H1 (cell line): ENCODE data around the gene INPP5E. TPM values are rescaled to one million over a fixed set of nuclear protein-coding genes. Genes with fewer than 3 reads are reported as not detected.

Experiments used
- CTCF ChIA-PET: fragments of 300-600 bp; sonication (Branson Sonifier 250); formaldehyde crosslinking; loops from one replicate; lab custom pipeline; 2021; ENCODE audit not compliant: partially characterized antibody; lab: Charles Lee
- POLR2A ChIA-PET: fragments of 300-600 bp; sonication (Branson Sonifier 250); formaldehyde crosslinking; loops from one replicate; lab custom pipeline; 2021; ENCODE audit warnings: inconsistent platforms; ENCODE audit not compliant: partially characterized antibody; lab: Charles Lee
- DNase-seq, 2 experiments: peaks; one replicate each; pipeline versions ENCODE4 v3.0.0 to v3.0.0-alpha.2; 2010 to 2022; ENCODE audit warnings: low spot score in 2 of 2, low read depth in 1 of 2, mixed read lengths in 1 of 2
- FAIRE-seq: peaks from 2 replicates; lab custom pipeline; 2011; peaks lifted over from hg19 to GRCh38; lab: Jason Lieb, UNC
- H2AFZ ChIP-seq: 2 replicates; pipeline ENCODE4 v1.8.1; 2012; ENCODE audit warnings: low read length, inconsistent platforms
- H2AK5ac ChIP-seq: 2 replicates; pipeline ENCODE4 v1.6.1; 2013; ENCODE audit warnings: low read depth, low read length
- H2BK120ac ChIP-seq: replicated peaks from 2 replicates; pipeline ENCODE3; 2013; ENCODE audit warnings: low read depth, low read length, inconsistent platforms
- H2BK12ac ChIP-seq: 2 replicates; pipeline ENCODE4 v1.6.1; 2013; ENCODE audit warnings: low read depth, low read length
- H2BK15ac ChIP-seq: 2 replicates; pipeline ENCODE4 v1.6.1; 2013; ENCODE audit warnings: low read length
- H2BK20ac ChIP-seq: 2 replicates; pipeline ENCODE4 v1.6.1; 2013; ENCODE audit warnings: low read length
- H2BK5ac ChIP-seq: 2 replicates; pipeline ENCODE4 v1.6.1; 2013; ENCODE audit warnings: low read depth, low read length
- H3K14ac ChIP-seq: 2 replicates; pipeline ENCODE4 v1.6.1; 2013; ENCODE audit warnings: inconsistent platforms; ENCODE audit not compliant: insufficient read length
- H3K18ac ChIP-seq: 2 replicates; pipeline ENCODE4 v1.6.1; 2013; ENCODE audit warnings: low read length; ENCODE audit errors: extremely low read depth
- H3K23ac ChIP-seq: 2 replicates; pipeline ENCODE4 v1.6.1; 2013; ENCODE audit warnings: inconsistent platforms; ENCODE audit not compliant: insufficient read length
- H3K23me2 ChIP-seq: 2 replicates; pipeline ENCODE4 v1.6.1; 2013; ENCODE audit warnings: low read depth, low read length
- H3K27ac ChIP-seq: 2 replicates; pipeline ENCODE4 v1.6.1; 2011; ENCODE audit warnings: low read depth, low read length, inconsistent platforms
- H3K27me3 ChIP-seq, 4 experiments: replicated peaks in 1 of 4; 1 replicate in 1 of 4; 2 replicates in 3 of 4; pipeline versions ENCODE4 v1.6.1 to v1.8.1; 2011 to 2013; ENCODE audit warnings: low read length in 3 of 4, mild to moderate bottlenecking in 3 of 4, inconsistent platforms in 2 of 4, mixed read lengths in 2 of 4, moderate library complexity in 1 of 4; ENCODE audit not compliant: control insufficient read depth in 3 of 4, insufficient read depth in 3 of 4; ENCODE audit errors: extremely low read depth in 1 of 4
- H3K36me3 ChIP-seq, 4 experiments: 2 replicates each; pipeline versions ENCODE4 v1.6.1 to v1.8.1; 2011 to 2013; ENCODE audit warnings: mild to moderate bottlenecking in 4 of 4, low read length in 3 of 4, moderate library complexity in 2 of 4, control low read depth in 1 of 4, inconsistent platforms in 1 of 4; ENCODE audit not compliant: insufficient read depth in 4 of 4, control insufficient read depth in 2 of 4
- H3K4ac ChIP-seq: replicated peaks from 2 replicates; pipeline ENCODE3; 2013; ENCODE audit warnings: low read length, low read depth, mixed read lengths, inconsistent platforms; ENCODE audit not compliant: insufficient read length
- H3K4me1 ChIP-seq, 4 experiments: replicated peaks in 1 of 4; 1 replicate in 1 of 4; 2 replicates in 3 of 4; pipeline versions ENCODE4 v1.6.1 to v1.8.1; 2011 to 2013; ENCODE audit warnings: low read length in 3 of 4, inconsistent platforms in 2 of 4, mixed read lengths in 1 of 4; ENCODE audit not compliant: insufficient read depth in 4 of 4, control insufficient read depth in 3 of 4
- H3K4me2 ChIP-seq, 2 experiments: 2 replicates each; pipeline versions ENCODE4 v1.6.1 to v1.8.1; 2011 to 2013; ENCODE audit warnings: low read depth in 2 of 2, low read length in 2 of 2, control low read depth in 1 of 2, inconsistent platforms in 1 of 2, mild to moderate bottlenecking in 1 of 2; ENCODE audit not compliant: insufficient read depth in 1 of 2
- H3K4me3 ChIP-seq, 4 experiments: fragments of 200-600, 300-600 bp in 1 of 4; sonication (generic), shearing (Covaris generic), sonication (Bioruptor Twin) in 1 of 4; 2 replicates each; pipeline versions ENCODE4 v1.5.1 to v1.8.1; 2011 to 2016; ENCODE audit warnings: low read length in 4 of 4, low read depth in 3 of 4, control low read depth in 2 of 4, inconsistent platforms in 2 of 4, mild to moderate bottlenecking in 2 of 4, mixed read lengths in 1 of 4, moderate library complexity in 1 of 4; ENCODE audit not compliant: insufficient read depth in 2 of 4; ENCODE audit errors: extremely low read depth in 1 of 4
- H3K56ac ChIP-seq: replicated peaks from 2 replicates; pipeline ENCODE3; 2013; ENCODE audit warnings: low read depth, mild to moderate bottlenecking, mixed read lengths, low read length, inconsistent platforms; ENCODE audit not compliant: insufficient read length
- H3K79me1 ChIP-seq: 2 replicates; pipeline ENCODE4 v1.6.1; 2013; ENCODE audit warnings: low read depth, low read length, control low read depth
- H3K79me2 ChIP-seq, 2 experiments: 2 replicates each; pipeline versions ENCODE4 v1.6.1 to v1.8.1; 2012 to 2013; ENCODE audit warnings: low read length in 2 of 2, mild to moderate bottlenecking in 2 of 2, inconsistent platforms in 1 of 2; ENCODE audit not compliant: insufficient read depth in 2 of 2, control insufficient read depth in 1 of 2
- H3K9ac ChIP-seq, 4 experiments: replicated peaks in 1 of 4; 1 replicate in 1 of 4; 2 replicates in 3 of 4; pipeline versions ENCODE4 v1.6.1 to v1.8.1; 2011 to 2013; ENCODE audit warnings: low read depth in 3 of 4, low read length in 3 of 4, control low read depth in 2 of 4, mild to moderate bottlenecking in 2 of 4, moderate library complexity in 2 of 4, inconsistent platforms in 1 of 4; ENCODE audit errors: extremely low read depth in 1 of 4
- H3K9me3 ChIP-seq, 2 experiments: 2 replicates each; pipeline versions ENCODE4 v1.6.1 to v1.8.1; 2012 to 2013; ENCODE audit warnings: mild to moderate bottlenecking in 2 of 2, moderate library complexity in 2 of 2, control low read depth in 1 of 2, inconsistent platforms in 1 of 2, low read depth in 1 of 2, low read length in 1 of 2, mixed read lengths in 1 of 2; ENCODE audit not compliant: insufficient read depth in 2 of 2
- H4K20me1 ChIP-seq, 2 experiments: replicated peaks in 1 of 2; 2 replicates each; pipeline versions ENCODE3 to v1.8.1; 2011 to 2013; ENCODE audit warnings: inconsistent platforms in 2 of 2, low read length in 2 of 2, mild to moderate bottlenecking in 1 of 2; ENCODE audit not compliant: insufficient read depth in 2 of 2, control insufficient read depth in 1 of 2
- H4K5ac ChIP-seq: 2 replicates; pipeline ENCODE4 v1.6.1; 2013; ENCODE audit warnings: low read length, low read depth, mixed read lengths, inconsistent platforms; ENCODE audit not compliant: insufficient read length
- H4K8ac ChIP-seq: 2 replicates; pipeline ENCODE4 v1.8.0; 2013; ENCODE audit warnings: mild to moderate bottlenecking, moderate library complexity, low read length, inconsistent platforms; ENCODE audit not compliant: insufficient read depth; ENCODE audit errors: extremely low read depth
- H4K91ac ChIP-seq: replicated peaks from 2 replicates; pipeline ENCODE3; 2013; ENCODE audit warnings: low read length, mixed read lengths, inconsistent platforms; ENCODE audit not compliant: insufficient read length
- GTF2F1 ChIP-seq: IDR thresholded peaks from 2 replicates; pipeline ENCODE4 v1.6.1; 2012; ENCODE audit warnings: low read depth, low read length, improper control_type of control experiment, borderline replicate concordance
- HDAC6 ChIP-seq: IDR thresholded peaks from one replicate; pipeline ENCODE4 v1.7.1; 2012; ENCODE audit warnings: low read depth, mild to moderate bottlenecking, inconsistent platforms, low read length, moderate library complexity
- KDM1A ChIP-seq: fragments of 200-600, 300-600 bp; sonication (generic); IDR thresholded peaks from 2 replicates; pipeline ENCODE4 v1.7.1; 2016; ENCODE audit warnings: mild to moderate bottlenecking, low read length, borderline replicate concordance
- TAF1 ChIP-seq: IDR thresholded peaks from 2 replicates; pipeline ENCODE4 v1.6.1; 2011; ENCODE audit warnings: mild to moderate bottlenecking, low read depth, low read length
- WGBS, 2 experiments: shearing (Covaris generic) in 1 of 2; methylation state at CpG; one replicate each; pipeline versions ENCODE4 v1.1.6 to v1.1.7; 2013 to 2015; ENCODE audit warnings: low lambda C conversion rate in 2 of 2, mixed read lengths in 2 of 2, inconsistent platforms in 1 of 2, low coverage in 1 of 2, missing lambda C conversion rate in 1 of 2; ENCODE audit not compliant: insufficient replicate concordance in 2 of 2, insufficient coverage in 1 of 2, insufficient read length in 1 of 2; ENCODE audit errors: extremely low coverage in 1 of 2, missing lambda C conversion rate in 1 of 2; 5-methylcytosine and 5-hydroxymethylcytosine counted together
- polyA plus RNA-seq, 7 experiments: library from polyadenylated mRNA; depleted of rRNA in 3 of 7; stranded (reverse) in 5 of 7; unstranded in 2 of 7; fragments of >200 nt in 5 of 7; fragments of 200-250 nt in 2 of 7; gene quantifications; 1 replicate in 5 of 7; 2 replicates in 1 of 7; 4 replicates in 1 of 7; pipeline versions ENCODE4 v1.2.1 to v1.2.3, GENCODE V29; 2011 to 2013; ENCODE audit warnings: missing spikeins in 2 of 7, mixed read lengths in 2 of 7
- total RNA-seq: library from RNA; stranded (reverse); fragmentation: NEBNext Ultra II Directional; extraction: Animal tissue kit (Norgen Biotek cat#: 25700); gene quantifications from 2 replicates; pipeline ENCODE4 v1.2.1, GENCODE V29; 2021

INPP5E gene
- total and polyA plus RNA-seq, 2 of the 8 experiments (the other 6 are each of a cell fraction or from before 2014, with no cell fraction given): 8.7 to 11.3 TPM

- Histone ChIP-seq H3K23me2 (peaks cover 9% of the 10 kb centered on the region; the same call in 1 of the 2 replicates), H2BK20ac (no peak overlapping the region), H3K14ac (no peak overlapping the region), H3K4ac (no peak overlapping the region), H3K36me3 (no peaks in the 10 kb centered on the region), H2BK12ac (no peak overlapping the region), H4K20me1 (peaks cover 4 to 9% of the 10 kb centered on the region in 2 experiments), H3K27me3 (no peaks in the 10 kb centered on the region), H2BK5ac (no peak overlapping the region), H3K9me3 (no peaks in the 10 kb centered on the region), H3K23ac (no peak overlapping the region), H2BK120ac (no peak overlapping the region), H3K9ac (no peak overlapping the region), H4K91ac (no peak overlapping the region), H2BK15ac (no peak overlapping the region), H2AFZ (no peak overlapping the region), H4K8ac (no peak overlapping the region), H2AK5ac (no peak overlapping the region), H3K4me2 (no peak overlapping the region), H3K18ac (no peak overlapping the region), H3K79me2 (peaks cover 11 to 14% of the 10 kb centered on the region in 2 experiments), H4K5ac (no peak overlapping the region), H3K56ac (no peak overlapping the region), H3K27ac (no peak overlapping the region), H3K4me1 (peaks cover 2 to 13% (median 3%) of the 10 kb centered on the region in 4 experiments), H3K79me1 (no peaks in the 10 kb centered on the region; the same call in none of the 2 replicates), H3K4me3 (no peak overlapping the region)
- FAIRE-seq (no peak), DNase-seq (no peak)
- ChIA-PET POLR2A (interaction anchor here (1.1 kb wide), 1 partner anchor 89 kb away, joined by 3 read pairs; no protein-coding TSS in a partner anchor), CTCF (interaction anchor here (0.6 to 8.9 kb wide), 31 partner anchors 9 to 188 kb away, joined by 3 to 253 read pairs (median 3); no protein-coding TSS in a partner anchor)
- WGBS, 2 experiments: 87% methylated on average over 7 of the region's 7 CpGs; no CpG with 5 or more reads in 1 of the 2 experiments
- TF ChIP-seq KDM1A: no peak
- no peak for TF ChIP-seq HDAC6
- no peak for TF ChIP-seq GTF2F1
- TF ChIP-seq TAF1: no peak
Measured at GRCh38 chr9:136486131-136486530, 46.5 kb upstream of the INPP5E start.
